ENCODE measurements around the gene RRP8.

RRP8 gene

GRCh38 chr11:6632116-6633073 lies 29.0 kb upstream of the RRP8 start:
- no peak for DNase-seq

- DNase-seq: no peak
Measured at GRCh38 chr11:6631361-6631890, 28.0 kb upstream of the RRP8 start.

- no peak for DNase-seq
Measured at GRCh38 chr11:6630632-6631291, 27.3 kb upstream of the RRP8 start.

- DNase-seq: no peak
Measured at GRCh38 chr11:6629892-6630631, 26.6 kb upstream of the RRP8 start.

GRCh38 chr11:6629573-6629891 lies 26.1 kb upstream of the RRP8 start:
- no peak for DNase-seq

GRCh38 chr11:6628526-6628925 lies 25.1 kb upstream of the RRP8 start:
- no peak for DNase-seq

GRCh38 chr11:6627762-6628241 lies 24.4 kb upstream of the RRP8 start:
- DNase-seq: no peak

GRCh38 chr11:6626971-6627761 lies 23.8 kb upstream of the RRP8 start:
- no peak for DNase-seq

- no peak for DNase-seq
Measured at GRCh38 chr11:6625832-6626420, 22.5 kb upstream of the RRP8 start.

- DNase-seq: no peak
Measured at GRCh38 chr11:6625156-6625831, 21.9 kb upstream of the RRP8 start.

GRCh38 chr11:6623391-6624363 lies 20.3 kb upstream of the RRP8 start:
- DNase-seq: no peak

GRCh38 chr11:6622261-6623171 lies 19.1 kb upstream of the RRP8 start:
- DNase-seq: no peak

GRCh38 chr11:6621711-6622211 lies 18.3 kb upstream of the RRP8 start:
- DNase-seq: no peak

- no peak for DNase-seq
Measured at GRCh38 chr11:6620636-6621035, 17.2 kb upstream of the RRP8 start.

- DNase-seq: peak; percentile 69
Measured at GRCh38 chr11:6619004-6619745, 15.8 kb upstream of the RRP8 start, which contains the start of gene TPP1. Gene TPP1, minus strand, starts transcription at chr11:6619422. Its CDS starts 22 bp downstream, at chr11:6619400.

- DNase-seq: no peak
Measured at GRCh38 chr11:6618117-6619003, 14.9 kb upstream of the RRP8 start.

- DNase-seq: no peak
Measured at GRCh38 chr11:6617315-6617781, 13.9 kb upstream of the RRP8 start.
